Astrocyte (in vitro differentiated cells and primary cell): ENCODE data around the gene GSN. TPM values are rescaled to one million over a fixed set of nuclear protein-coding genes. Genes with fewer than 3 reads are reported as not detected.

Source experiments
- DNase-seq: peaks from one replicate; pipeline ENCODE4 v3.0.0-alpha.2; 2010; ENCODE audit warnings: low read depth
- FAIRE-seq: peaks from 2 replicates; lab custom pipeline; 2011; peaks lifted over from hg19 to GRCh38; lab: Jason Lieb, UNC
- H2AFZ ChIP-seq: 2 replicates; pipeline ENCODE4 v1.6.0; 2012; ENCODE audit warnings: low read depth, low read length, inconsistent platforms
- H3K27ac ChIP-seq: 2 replicates; pipeline ENCODE4 v1.5.1; 2011; ENCODE audit warnings: low read depth, low read length, inconsistent platforms
- H3K27me3 ChIP-seq: 2 replicates; pipeline ENCODE4 v1.6.0; 2011; ENCODE audit warnings: low read length, inconsistent platforms; ENCODE audit not compliant: insufficient read depth
- H3K36me3 ChIP-seq: 2 replicates; pipeline ENCODE4 v1.5.1; 2011; ENCODE audit warnings: low read length, inconsistent platforms; ENCODE audit not compliant: insufficient read depth
- H3K4me1 ChIP-seq: 2 replicates; pipeline ENCODE4 v1.5.1; 2011; ENCODE audit warnings: low read length, inconsistent platforms; ENCODE audit not compliant: insufficient read depth
- H3K4me2 ChIP-seq: 2 replicates; pipeline ENCODE4 v1.6.0; 2012; ENCODE audit warnings: low read length, inconsistent platforms
- H3K4me3 ChIP-seq: 2 replicates; pipeline ENCODE4 v1.5.1; 2011; ENCODE audit warnings: low read depth, mild to moderate bottlenecking, low read length, inconsistent platforms; ENCODE audit not compliant: insufficient read depth
- H3K79me2 ChIP-seq: 2 replicates; pipeline ENCODE4 v1.6.0; 2012; ENCODE audit warnings: mild to moderate bottlenecking, low read length, inconsistent platforms; ENCODE audit not compliant: insufficient read depth
- H3K9ac ChIP-seq: 2 replicates; pipeline ENCODE4 v1.6.0; 2012; ENCODE audit warnings: mild to moderate bottlenecking, low read length, inconsistent platforms
- H3K9me3 ChIP-seq: 2 replicates; pipeline ENCODE4 v1.5.1; 2012; ENCODE audit warnings: low read depth, mild to moderate bottlenecking, low read length, inconsistent platforms; ENCODE audit not compliant: insufficient read depth
- H4K20me1 ChIP-seq: 2 replicates; pipeline ENCODE4 v1.6.0; 2012; ENCODE audit warnings: low read length, inconsistent platforms; ENCODE audit not compliant: insufficient read depth
- H3K27ac Mint-ChIP-seq: one replicate; pipeline ENCODE4 v1.8.0; 2021; ENCODE audit warnings: mild to moderate bottlenecking, mixed read lengths; ENCODE audit not compliant: unreplicated experiment
- H3K27me3 Mint-ChIP-seq: one replicate; pipeline ENCODE4 v1.8.0; 2021; ENCODE audit warnings: low read depth, mixed read lengths; ENCODE audit not compliant: unreplicated experiment
- H3K36me3 Mint-ChIP-seq: one replicate; pipeline ENCODE4 v1.8.0; 2021; ENCODE audit warnings: low read depth, mixed read lengths; ENCODE audit not compliant: unreplicated experiment
- H3K4me1 Mint-ChIP-seq: one replicate; pipeline ENCODE4 v1.8.0; 2021; ENCODE audit warnings: low read depth, mixed read lengths; ENCODE audit not compliant: unreplicated experiment
- H3K4me3 Mint-ChIP-seq: one replicate; pipeline ENCODE4 v1.8.0; 2021; ENCODE audit warnings: mild to moderate bottlenecking, moderate library complexity, mixed read lengths; ENCODE audit not compliant: unreplicated experiment
- H3K9me3 Mint-ChIP-seq: one replicate; pipeline ENCODE4 v1.8.0; 2021; ENCODE audit warnings: mild to moderate bottlenecking, mixed read lengths; ENCODE audit not compliant: unreplicated experiment
- EZH2 ChIP-seq: IDR thresholded peaks from 2 replicates; pipeline ENCODE4 v1.6.1; 2012; ENCODE audit warnings: mild to moderate bottlenecking, low read length, inconsistent platforms; ENCODE audit not compliant: insufficient read depth
- total RNA-seq: library from RNA; stranded (reverse); gene quantifications from 2 replicates; pipeline ENCODE4 v1.2.1, GENCODE V29; 2021
- TF ChIP-seq, protein P1 (sequence below): IDR thresholded peaks from 2 replicates; pipeline ENCODE4 v1.5.1; 2011; ENCODE audit warnings: low read depth, mild to moderate bottlenecking, inconsistent platforms, low read length, moderate library complexity; ENCODE audit not compliant: insufficient read depth

The GSN gene
- total RNA-seq, 1 donor from 2014 or later, result 260 TPM

GRCh38 chr9:121219530-121219929 is 48.4 kb upstream of the GSN start:
- Histone ChIP-seq H4K20me1 (no peaks in the 10 kb centered on the region), H3K36me3 (no peaks in the 10 kb centered on the region), H2AFZ (no peak overlapping the region), H3K9ac (no peak overlapping the region), H3K4me3 (no peak overlapping the region), H3K4me1 (no peaks in the 10 kb centered on the region), H3K9me3 (no peaks in the 10 kb centered on the region), H3K27ac (no peak overlapping the region), H3K27me3 (no peaks in the 10 kb centered on the region), H3K79me2 (no peaks in the 10 kb centered on the region), H3K4me2 (no peak overlapping the region)
- DNase-seq (no peak), FAIRE-seq (no peak)
- Mint-ChIP-seq H3K27me3 (peaks cover 4% of the 10 kb centered on the region), H3K36me3 (no peaks in the 10 kb centered on the region), H3K4me1 (peaks cover 5% of the 10 kb centered on the region), H3K9me3 (no peaks in the 10 kb centered on the region), H3K4me3 (no peak overlapping the region), H3K27ac (no peak overlapping the region)
- TF ChIP-seq, protein P1, sequence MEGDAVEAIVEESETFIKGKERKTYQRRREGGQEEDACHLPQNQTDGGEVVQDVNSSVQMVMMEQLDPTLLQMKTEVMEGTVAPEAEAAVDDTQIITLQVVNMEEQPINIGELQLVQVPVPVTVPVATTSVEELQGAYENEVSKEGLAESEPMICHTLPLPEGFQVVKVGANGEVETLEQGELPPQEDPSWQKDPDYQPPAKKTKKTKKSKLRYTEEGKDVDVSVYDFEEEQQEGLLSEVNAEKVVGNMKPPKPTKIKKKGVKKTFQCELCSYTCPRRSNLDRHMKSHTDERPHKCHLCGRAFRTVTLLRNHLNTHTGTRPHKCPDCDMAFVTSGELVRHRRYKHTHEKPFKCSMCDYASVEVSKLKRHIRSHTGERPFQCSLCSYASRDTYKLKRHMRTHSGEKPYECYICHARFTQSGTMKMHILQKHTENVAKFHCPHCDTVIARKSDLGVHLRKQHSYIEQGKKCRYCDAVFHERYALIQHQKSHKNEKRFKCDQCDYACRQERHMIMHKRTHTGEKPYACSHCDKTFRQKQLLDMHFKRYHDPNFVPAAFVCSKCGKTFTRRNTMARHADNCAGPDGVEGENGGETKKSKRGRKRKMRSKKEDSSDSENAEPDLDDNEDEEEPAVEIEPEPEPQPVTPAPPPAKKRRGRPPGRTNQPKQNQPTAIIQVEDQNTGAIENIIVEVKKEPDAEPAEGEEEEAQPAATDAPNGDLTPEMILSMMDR, result no peak
- TF ChIP-seq EZH2, result no peak

GRCh38 chr9:121220996-121221663 is 46.8 kb upstream of the GSN start:
- peaks cover 2% of the 10 kb centered on the region for H3K4me1 ChIP-seq
- Mint-ChIP-seq H3K27me3 (peaks cover 4% of the 10 kb centered on the region), H3K9me3 (no peaks in the 10 kb centered on the region), H3K27ac (no peak overlapping the region), H3K4me3 (peak overlapping the region; percentile 8), H3K36me3 (no peaks in the 10 kb centered on the region), H3K4me1 (peaks cover 7% of the 10 kb centered on the region)
- H3K9me3 ChIP-seq, result no peaks in the 10 kb centered on the region
- H3K79me2 ChIP-seq, result no peaks in the 10 kb centered on the region
- no peak for DNase-seq
- FAIRE-seq, result no peak
- H3K4me2 ChIP-seq, result no peak overlapping the region
- H2AFZ ChIP-seq, result no peak overlapping the region
- TF ChIP-seq, protein P1, result no peak
- TF ChIP-seq EZH2, result no peak
- no peak overlapping the region for H3K27ac ChIP-seq
- H3K4me3 ChIP-seq, result no peak overlapping the region
- no peaks in the 10 kb centered on the region for H4K20me1 ChIP-seq
- no peak overlapping the region for H3K9ac ChIP-seq
- H3K36me3 ChIP-seq, result no peaks in the 10 kb centered on the region
- H3K27me3 ChIP-seq, result no peaks in the 10 kb centered on the region

- no peak overlapping the region for H3K9ac ChIP-seq
- peaks cover 6% of the 10 kb centered on the region for H3K4me1 ChIP-seq
- H3K27me3 ChIP-seq, result no peaks in the 10 kb centered on the region
- H3K27me3 Mint-ChIP-seq, result peaks cover 4% of the 10 kb centered on the region
- FAIRE-seq (no peak), DNase-seq (no peak)
- H3K36me3 ChIP-seq, result no peaks in the 10 kb centered on the region
- no peaks in the 10 kb centered on the region for H3K9me3 Mint-ChIP-seq
- no peak overlapping the region for H3K4me3 Mint-ChIP-seq
- no peaks in the 10 kb centered on the region for H3K36me3 Mint-ChIP-seq
- H3K27ac Mint-ChIP-seq, result no peak overlapping the region
- H3K27ac ChIP-seq, result no peak overlapping the region
- no peaks in the 10 kb centered on the region for H4K20me1 ChIP-seq
- H3K4me3 ChIP-seq, result no peak overlapping the region
- no peaks in the 10 kb centered on the region for H3K79me2 ChIP-seq
- no peak overlapping the region for H2AFZ ChIP-seq
- TF ChIP-seq EZH2, result no peak
- TF ChIP-seq, protein P1, result no peak
- no peaks in the 10 kb centered on the region for H3K9me3 ChIP-seq
- H3K4me1 Mint-ChIP-seq, result peaks cover 5% of the 10 kb centered on the region
- H3K4me2 ChIP-seq, result no peak overlapping the region
Observed at GRCh38 chr9:121221664-121222055, 46.3 kb upstream of the GSN start.
